HepG2 (cell line): Measurements from ENCODE around the gene CDYL. TPM values are rescaled to one million over a fixed set of nuclear protein-coding genes. Genes with fewer than 3 reads are reported as not detected.
A peak's percentile ranks its signal among the peaks of the same experiment; 100 is the strongest.

Source experiments
- CBX5 ChIP-seq: sonication (generic); formaldehyde crosslinking; IDR thresholded peaks from 2 replicates; pipeline ENCODE4 v1.4.0; 2020; ENCODE audit warnings: missing genetic modification reagents, borderline replicate concordance
- IRX3 ChIP-seq: sonication (generic); formaldehyde crosslinking; IDR thresholded peaks from 2 replicates; pipeline ENCODE4 v1.8.1; 2023; ENCODE audit warnings: mild to moderate bottlenecking, low read depth, missing genetic modification reagents, borderline replicate concordance
- JUNB ChIP-seq: sonication (generic); formaldehyde crosslinking; IDR thresholded peaks from 2 replicates; pipeline ENCODE4 v1.8.0; 2022; ENCODE audit warnings: missing genetic modification reagents, mild to moderate bottlenecking, borderline replicate concordance
- MEF2D ChIP-seq: sonication (generic); formaldehyde crosslinking; IDR thresholded peaks from 2 replicates; pipeline ENCODE4 v1.5.1; 2020; ENCODE audit warnings: mild to moderate bottlenecking, missing genetic modification reagents
- MIXL1 ChIP-seq: IDR thresholded peaks from 2 replicates; pipeline ENCODE4 v1.6.1; 2016
- SRSF4 ChIP-seq: fragments of 200-400 bp; formaldehyde crosslinking; IDR thresholded peaks from one replicate; pipeline ENCODE4 v1.6.1; 2018; ENCODE audit warnings: mild to moderate bottlenecking, low read depth, low read length, moderate library complexity; ENCODE audit not compliant: poor library complexity, severe bottlenecking
- STAT5B ChIP-seq: sonication (generic); formaldehyde crosslinking; IDR thresholded peaks from 2 replicates; pipeline ENCODE4 v1.4.0; 2020; ENCODE audit warnings: missing genetic modification reagents
- TEAD3 ChIP-seq: optimal IDR thresholded peaks from 2 replicates; pipeline ENCODE3; 2016; ENCODE audit warnings: borderline replicate concordance
- THAP11 ChIP-seq: IDR thresholded peaks from 2 replicates; pipeline ENCODE4 v1.6.1; 2016; ENCODE audit warnings: missing biosample characterization, missing genetic modification reagents
- TOPORS ChIP-seq: sonication (generic); formaldehyde crosslinking; IDR thresholded peaks from 2 replicates; pipeline ENCODE4 v1.8.0; 2023; ENCODE audit warnings: mild to moderate bottlenecking, missing genetic modification reagents
- ZNF317 ChIP-seq: sonication (generic); formaldehyde crosslinking; IDR thresholded peaks from 2 replicates; pipeline ENCODE4 v1.5.0; 2020; ENCODE audit warnings: mild to moderate bottlenecking, missing genetic modification reagents
- ZNF543 ChIP-seq: sonication (generic); formaldehyde crosslinking; IDR thresholded peaks from 2 replicates; pipeline ENCODE4 v1.4.0; 2020; ENCODE audit warnings: mild to moderate bottlenecking, missing genetic modification reagents
- ZNF552 ChIP-seq: sonication (generic); formaldehyde crosslinking; IDR thresholded peaks from 2 replicates; pipeline ENCODE4 v1.9.0; 2022; ENCODE audit warnings: missing genetic modification reagents, mild to moderate bottlenecking, borderline replicate concordance
- ZNF564 ChIP-seq: sonication (generic); formaldehyde crosslinking; IDR thresholded peaks from 2 replicates; pipeline ENCODE4 v1.8.1; 2023; ENCODE audit warnings: mild to moderate bottlenecking, missing genetic modification reagents
- ZNF589 ChIP-seq: sonication (generic); formaldehyde crosslinking; conservative IDR thresholded peaks from 2 replicates; pipeline ENCODE4 v1.8.0; 2022; ENCODE audit warnings: mild to moderate bottlenecking, moderate library complexity, missing genetic modification reagents
- ZNF800 ChIP-seq: sonication (generic); formaldehyde crosslinking; IDR thresholded peaks from 2 replicates; pipeline ENCODE4 v1.4.0; 2020; ENCODE audit warnings: missing genetic modification reagents
- ZXDC ChIP-seq: sonication (generic); formaldehyde crosslinking; IDR thresholded peaks from 2 replicates; pipeline ENCODE4 v1.5.0; 2020; ENCODE audit warnings: mild to moderate bottlenecking, missing genetic modification reagents
- polyA plus RNA-seq, 8 experiments: library from polyadenylated mRNA; depleted of rRNA in 3 of 8; stranded (reverse) in 7 of 8; unstranded in 1 of 8; fragments of >200 nt; fragmentation: Illumina TruSeq in 4 of 8; extraction: Trizol in 4 of 8; gene quantifications; 2 replicates each; pipeline versions ENCODE4 v1.2.1 to v1.2.3, GENCODE V29; 2011 to 2016; ENCODE audit warnings: low read depth in 4 of 8, missing spikeins in 1 of 8, mixed read lengths in 1 of 8; ENCODE audit not compliant: insufficient read depth in 1 of 8
- total RNA-seq, 5 experiments: library from RNA; depleted of rRNA; stranded (reverse); fragments of >200 nt; fragmentation: Illumina TruSeq; extraction: Trizol; gene quantifications; 2 replicates each; pipeline ENCODE4 v1.2.3, GENCODE V29; 2016; ENCODE audit warnings: low read depth in 1 of 5
- TF ChIP-seq, protein P1 (sequence below): IDR thresholded peaks from 2 replicates; pipeline ENCODE4 v1.6.1; 2016; ENCODE audit warnings: missing genetic modification reagents, missing compliant biosample characterization
- TF ChIP-seq, protein P2 (sequence below): sonication (generic); formaldehyde crosslinking; IDR thresholded peaks from 2 replicates; pipeline ENCODE4 v1.4.0; 2020; ENCODE audit warnings: missing genetic modification reagents, borderline replicate concordance

The CDYL gene
- total and polyA plus RNA-seq, 2 of the 13 experiments (the other 11 are each of a cell fraction or from before 2014, with no cell fraction given) = 22.8 to 105 TPM

DNA sequence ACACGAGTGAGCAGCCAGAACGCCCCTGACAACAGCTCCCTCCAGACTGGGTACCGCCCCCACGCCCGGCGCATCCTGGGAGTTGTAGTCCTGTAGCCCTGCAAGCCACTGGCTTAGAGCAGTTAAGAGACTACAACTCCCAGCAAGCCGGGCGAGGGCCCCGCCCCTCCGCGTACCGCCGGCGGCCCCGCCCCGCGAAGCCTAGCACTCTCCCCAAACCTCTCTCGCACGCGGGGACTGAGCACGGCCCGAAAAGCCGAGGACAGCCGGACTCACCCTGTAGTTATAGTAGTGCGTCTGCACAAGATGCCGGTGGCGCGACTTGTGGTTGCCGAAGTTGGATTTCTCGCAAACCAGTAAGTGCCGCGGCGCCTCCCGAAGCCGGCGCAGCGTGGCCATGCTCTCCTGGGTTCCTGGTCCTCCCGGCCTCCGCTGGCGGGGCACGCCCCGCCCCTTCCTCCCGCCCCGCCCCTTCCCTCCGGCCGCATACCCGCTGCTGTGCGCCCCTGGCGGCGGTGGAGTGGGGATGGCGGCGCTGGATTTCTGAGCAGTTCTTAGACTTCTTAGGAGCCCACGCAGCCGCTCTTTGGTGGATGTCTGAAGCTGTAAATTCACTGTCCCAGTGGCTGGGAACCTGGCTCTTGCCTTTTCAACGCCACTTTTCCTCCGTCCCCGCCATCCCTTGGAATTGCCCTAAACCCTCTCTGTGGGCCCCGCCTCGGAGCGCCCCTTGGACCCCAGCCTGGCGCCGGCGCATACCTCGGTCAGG is 227.6 kb downstream of the CDYL start, which contains the start of gene RPP40 (continued):
- peak; percentile 61; the same call in 1 of the 2 replicates for TF ChIP-seq MEF2D (CRISPR knock-in tag)
- TF ChIP-seq STAT5B (CRISPR knock-in tag) = no peak
- TF ChIP-seq SRSF4 = no peak
- 0 out of 2 replicates have a peak, but pooled peaks have one; percentile 81 for TF ChIP-seq ZNF552 (CRISPR knock-in tag)
- peak; percentile 99 for TF ChIP-seq THAP11 (CRISPR knock-in tag)
- peak; percentile 74 for TF ChIP-seq ZNF564
- no peak for TF ChIP-seq ZNF589
- peak; percentile 94 for TF ChIP-seq ZNF543
- TF ChIP-seq TEAD3 (CRISPR knock-in tag) = peak; percentile 82
- TF ChIP-seq, protein P1, sequence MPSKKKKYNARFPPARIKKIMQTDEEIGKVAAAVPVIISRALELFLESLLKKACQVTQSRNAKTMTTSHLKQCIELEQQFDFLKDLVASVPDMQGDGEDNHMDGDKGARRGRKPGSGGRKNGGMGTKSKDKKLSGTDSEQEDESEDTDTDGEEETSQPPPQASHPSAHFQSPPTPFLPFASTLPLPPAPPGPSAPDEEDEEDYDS (CRISPR knock-in tag) = peak; percentile 49; the same call in 1 of the 2 replicates
- peak; percentile 59; the same call in 1 of the 2 replicates for TF ChIP-seq ZXDC (CRISPR knock-in tag)
- TF ChIP-seq ZNF317 = peak; percentile 64; the same call in 1 of the 2 replicates
- TF ChIP-seq JUNB (CRISPR knock-in tag) = no peak
- peak; percentile 68; the same call in 1 of the 2 replicates for TF ChIP-seq ZNF800 (CRISPR knock-in tag)
- no peak for TF ChIP-seq IRX3
- TF ChIP-seq, protein P2, sequence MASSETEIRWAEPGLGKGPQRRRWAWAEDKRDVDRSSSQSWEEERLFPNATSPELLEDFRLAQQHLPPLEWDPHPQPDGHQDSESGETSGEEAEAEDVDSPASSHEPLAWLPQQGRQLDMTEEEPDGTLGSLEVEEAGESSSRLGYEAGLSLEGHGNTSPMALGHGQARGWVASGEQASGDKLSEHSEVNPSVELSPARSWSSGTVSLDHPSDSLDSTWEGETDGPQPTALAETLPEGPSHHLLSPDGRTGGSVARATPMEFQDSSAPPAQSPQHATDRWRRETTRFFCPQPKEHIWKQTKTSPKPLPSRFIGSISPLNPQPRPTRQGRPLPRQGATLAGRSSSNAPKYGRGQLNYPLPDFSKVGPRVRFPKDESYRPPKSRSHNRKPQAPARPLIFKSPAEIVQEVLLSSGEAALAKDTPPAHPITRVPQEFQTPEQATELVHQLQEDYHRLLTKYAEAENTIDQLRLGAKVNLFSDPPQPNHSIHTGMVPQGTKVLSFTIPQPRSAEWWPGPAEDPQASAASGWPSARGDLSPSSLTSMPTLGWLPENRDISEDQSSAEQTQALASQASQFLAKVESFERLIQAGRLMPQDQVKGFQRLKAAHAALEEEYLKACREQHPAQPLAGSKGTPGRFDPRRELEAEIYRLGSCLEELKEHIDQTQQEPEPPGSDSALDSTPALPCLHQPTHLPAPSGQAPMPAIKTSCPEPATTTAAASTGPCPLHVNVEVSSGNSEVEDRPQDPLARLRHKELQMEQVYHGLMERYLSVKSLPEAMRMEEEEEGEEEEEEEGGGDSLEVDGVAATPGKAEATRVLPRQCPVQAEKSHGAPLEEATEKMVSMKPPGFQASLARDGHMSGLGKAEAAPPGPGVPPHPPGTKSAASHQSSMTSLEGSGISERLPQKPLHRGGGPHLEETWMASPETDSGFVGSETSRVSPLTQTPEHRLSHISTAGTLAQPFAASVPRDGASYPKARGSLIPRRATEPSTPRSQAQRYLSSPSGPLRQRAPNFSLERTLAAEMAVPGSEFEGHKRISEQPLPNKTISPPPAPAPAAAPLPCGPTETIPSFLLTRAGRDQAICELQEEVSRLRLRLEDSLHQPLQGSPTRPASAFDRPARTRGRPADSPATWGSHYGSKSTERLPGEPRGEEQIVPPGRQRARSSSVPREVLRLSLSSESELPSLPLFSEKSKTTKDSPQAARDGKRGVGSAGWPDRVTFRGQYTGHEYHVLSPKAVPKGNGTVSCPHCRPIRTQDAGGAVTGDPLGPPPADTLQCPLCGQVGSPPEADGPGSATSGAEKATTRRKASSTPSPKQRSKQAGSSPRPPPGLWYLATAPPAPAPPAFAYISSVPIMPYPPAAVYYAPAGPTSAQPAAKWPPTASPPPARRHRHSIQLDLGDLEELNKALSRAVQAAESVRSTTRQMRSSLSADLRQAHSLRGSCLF (CRISPR knock-in tag) = peak; percentile 92; the same call in 1 of the 2 replicates
- 0 out of 2 replicates have a peak, but pooled peaks have one; percentile 5 for TF ChIP-seq MIXL1 (CRISPR knock-in tag)
- no peak for TF ChIP-seq TOPORS (CRISPR knock-in tag)
- TF ChIP-seq CBX5 = 0 out of 2 replicates have a peak, but pooled peaks have one; percentile 11
